ENCODE measurements around the gene MAP2K3. TPM values are rescaled to one million over a fixed set of nuclear protein-coding genes. Genes with fewer than 3 reads are reported as not detected.

The MAP2K3 gene
- polyA plus RNA-seq, 1 donor (not counting 4 experiments of a cell fraction or from before 2014, with no cell fraction given) = 22.4 TPM

DNA sequence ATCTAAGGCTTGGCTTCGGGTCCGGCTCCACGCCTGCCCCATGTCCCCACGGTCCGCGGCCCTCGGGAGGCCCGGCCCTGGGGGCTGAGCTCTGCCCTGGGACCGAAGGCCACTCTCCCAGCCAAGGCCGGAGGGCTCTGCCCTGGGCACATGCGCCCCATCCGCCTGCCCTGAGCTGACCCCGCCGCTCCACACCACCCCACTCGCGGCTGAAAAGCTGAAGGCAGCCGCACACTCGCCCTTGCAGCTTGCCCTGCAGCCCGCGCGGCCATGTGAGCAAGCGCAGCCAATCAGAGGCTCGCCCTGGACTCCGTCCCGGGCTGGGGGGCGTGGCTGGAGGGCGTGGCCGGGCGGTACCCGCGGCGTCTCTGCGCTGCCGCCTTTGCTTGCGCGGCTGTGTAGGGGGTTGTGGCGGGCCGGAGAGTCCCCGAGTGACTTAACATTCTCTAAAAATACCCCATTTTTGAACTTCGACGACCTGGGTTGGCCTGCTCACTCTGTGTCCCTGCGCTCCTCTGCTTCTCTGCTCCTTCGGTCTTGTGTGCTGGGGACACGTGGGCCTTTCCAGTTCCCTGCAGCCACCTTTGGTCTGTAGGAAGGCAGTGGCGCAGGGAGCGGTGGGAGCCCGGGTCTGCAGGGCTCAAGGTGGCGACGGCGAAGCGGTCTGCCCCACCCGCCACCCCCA lies 8.8 kb upstream of the MAP2K3 start:
- Histone ChIP-seq H3K4me3 (ENCODE audit: control insufficient read depth in 2 of 3, extremely low read depth in 1 of 3, insufficient read depth in 2 of 3, low read depth in 1 of 3, low read length in 3 of 3) (peak overlapping the region; percentile 46 to 70 (median 64)), H3K4me1 (ENCODE audit: control insufficient read depth, extremely low read depth, insufficient read depth, low read length) (peaks cover 16% of the 10 kb centered on the region), H3K79me2 (ENCODE audit: control insufficient read depth, insufficient read depth, low read length) (no peaks in the 10 kb centered on the region), H3K27ac (ENCODE audit: control insufficient read depth, insufficient read depth, low read length) (no peak overlapping the region), H3K4me2 (ENCODE audit: control insufficient read depth, extremely low read depth, insufficient read depth, low read depth, low read length) (peak overlapping the region; percentile 85), H3K9me1 (ENCODE audit: control insufficient read depth, extremely low read depth, insufficient read depth, low read length) (no peaks in the 10 kb centered on the region), H3K9ac (ENCODE audit: control insufficient read depth, extremely low read depth, insufficient read depth, low read length) (peak overlapping the region; percentile 64), H3K27me3 (ENCODE audit: control insufficient read depth, extremely low read depth, insufficient read depth, low read length) (no peaks in the 10 kb centered on the region), H3K9me3 (ENCODE audit: control insufficient read depth, low read depth, low read length) (no peaks in the 10 kb centered on the region), H3K36me3 (ENCODE audit: control insufficient read depth in 2 of 2, extremely low read depth in 1 of 2, insufficient read depth in 2 of 2, low read length in 2 of 2) (no peaks in the 10 kb centered on the region), H4K20me1 (ENCODE audit: control insufficient read depth, extremely low read depth, insufficient read depth, low read length) (no peaks in the 10 kb centered on the region), H2AFZ (ENCODE audit: control insufficient read depth, low read length) (peak overlapping the region; percentile 95)
- FAIRE-seq (no peak), DNase-seq (ENCODE audit: low read depth, low spot score) (no peak)
- dilution Hi-C loops (cut with MboI; ENCODE audit: extremely low pct_ligation_motif_present, low sequenced_read_pairs) = no loop called here
- TF ChIP-seq CTCF (optimal IDR thresholded peaks at IDR 0.05 in 1 of 3, IDR thresholded peaks at IDR 0.05 in 1 of 3, conservative IDR thresholded peaks at IDR 0.05 in 1 of 3; ENCODE audit: extremely low read depth in 1 of 3, insufficient read depth in 2 of 3, low read length in 3 of 3) = no peak
- TF ChIP-seq EZH2 (IDR thresholded peaks at IDR 0.05; ENCODE audit: low read length) = no peak

DNA sequence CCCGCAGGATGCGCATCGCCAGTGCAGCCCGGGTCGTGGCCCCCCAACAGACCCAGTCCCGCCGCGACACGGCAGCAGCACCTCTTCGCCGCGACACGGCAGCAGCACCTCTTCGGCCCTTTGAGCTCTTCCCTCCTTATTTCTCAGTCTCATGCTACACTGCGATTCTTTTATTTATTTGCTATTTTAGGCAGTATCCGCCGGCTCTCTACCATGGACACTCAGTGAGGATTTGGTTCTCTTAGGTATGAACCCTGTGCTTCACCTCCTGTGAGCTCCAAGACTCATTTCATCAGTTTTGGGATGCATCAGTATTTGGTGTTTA lies 8.3 kb upstream of the MAP2K3 start:
- Histone ChIP-seq H3K79me2 (ENCODE audit: control insufficient read depth, insufficient read depth, low read length) (no peaks in the 10 kb centered on the region), H3K9ac (ENCODE audit: control insufficient read depth, extremely low read depth, insufficient read depth, low read length) (peak overlapping the region; percentile 36), H3K9me1 (ENCODE audit: control insufficient read depth, extremely low read depth, insufficient read depth, low read length) (no peaks in the 10 kb centered on the region), H3K4me1 (ENCODE audit: control insufficient read depth, extremely low read depth, insufficient read depth, low read length) (peaks cover 12% of the 10 kb centered on the region), H3K9me3 (ENCODE audit: control insufficient read depth, low read depth, low read length) (no peaks in the 10 kb centered on the region), H4K20me1 (ENCODE audit: control insufficient read depth, extremely low read depth, insufficient read depth, low read length) (no peaks in the 10 kb centered on the region), H3K36me3 (ENCODE audit: control insufficient read depth in 2 of 2, extremely low read depth in 1 of 2, insufficient read depth in 2 of 2, low read length in 2 of 2) (no peaks in the 10 kb centered on the region), H3K4me3 (ENCODE audit: control insufficient read depth in 2 of 3, extremely low read depth in 1 of 3, insufficient read depth in 2 of 3, low read depth in 1 of 3, low read length in 3 of 3) (peak overlapping the region in 2 of 3 experiments; percentile 46 to 70), H3K27me3 (ENCODE audit: control insufficient read depth, extremely low read depth, insufficient read depth, low read length) (no peaks in the 10 kb centered on the region), H3K4me2 (ENCODE audit: control insufficient read depth, extremely low read depth, insufficient read depth, low read depth, low read length) (peak overlapping the region; percentile 85), H3K27ac (ENCODE audit: control insufficient read depth, insufficient read depth, low read length) (no peak overlapping the region), H2AFZ (ENCODE audit: control insufficient read depth, low read length) (peak overlapping the region; percentile 95)
- DNase-seq (ENCODE audit: low read depth, low spot score) (no peak), FAIRE-seq (no peak)
- dilution Hi-C loops (cut with MboI; ENCODE audit: extremely low pct_ligation_motif_present, low sequenced_read_pairs) = no loop called here
- TF ChIP-seq EZH2 (IDR thresholded peaks at IDR 0.05; ENCODE audit: low read length) (no peak), CTCF (optimal IDR thresholded peaks at IDR 0.05 in 1 of 3, IDR thresholded peaks at IDR 0.05 in 1 of 3, conservative IDR thresholded peaks at IDR 0.05 in 1 of 3; ENCODE audit: extremely low read depth in 1 of 3, insufficient read depth in 2 of 3, low read length in 3 of 3) (peak in 1 of 3 experiments; percentile 1)
